K562 (cell line): ENCODE results near the gene P2RY13. TPM values are rescaled to one million over a fixed set of nuclear protein-coding genes. Genes with fewer than 3 reads are reported as not detected.

Source experiments
- ATAC-seq: fragments of 200-7000 bp; cut with Tn5 transposase; 3 replicates; pipeline ENCODE4 v1.9.1; 2020; ENCODE audit warnings: moderate library complexity
- BruUV-seq: library from RNA; stranded (reverse); fragments of 400-500 nt; replicated peaks from 2 replicates; lab custom pipeline; 2021; lab: Mats Ljungman, UMichigan
- CTCF ChIA-PET: fragments of 300-600 bp; formaldehyde crosslinking; extraction: SDS; loops from one replicate; lab custom pipeline; 2021; ENCODE audit warnings: low intra/inter-chr PET ratio; lab: Yijun Ruan, JAX
- POLR2A ChIA-PET: fragments of 300-600, 350-650 bp; sonication (Branson Sonifier 250); formaldehyde crosslinking; extraction: SDS; loops from one replicate; lab custom pipeline; 2021; ENCODE audit warnings: antibody characterized with exemption, inconsistent platforms; lab: Yijun Ruan, JAX
- DNase-seq, 4 experiments: peaks; one replicate each; pipeline versions ENCODE4 v3.0.0 to v3.0.0-alpha.2; 2011 to 2018; ENCODE audit warnings: low spot score in 3 of 4, mixed read lengths in 3 of 4; ENCODE audit errors: extremely low read depth in 1 of 4
- FAIRE-seq: peaks from 2 replicates; lab custom pipeline; 2011; peaks lifted over from hg19 to GRCh38; lab: Jason Lieb, UNC
- H2AFZ ChIP-seq: 2 replicates; pipeline ENCODE4 v1.6.0; 2011; ENCODE audit warnings: low read depth, low read length, control low read depth, inconsistent platforms
- H3K27ac ChIP-seq: fragments of 200-600 bp; 3 replicates; pipeline ENCODE4 v1.8.0; 2011; ENCODE audit warnings: low read depth, mild to moderate bottlenecking, control low read depth, inconsistent platforms, low read length, moderate library complexity, mixed read lengths; ENCODE audit errors: extremely low read depth
- H3K27me3 ChIP-seq, 2 experiments: fragments of 300-600 bp in 1 of 2; 2 replicates in 1 of 2; 3 replicates in 1 of 2; pipeline versions ENCODE4 v1.6.0 to v1.8.0; 2011; ENCODE audit warnings: inconsistent platforms in 2 of 2, low read length in 2 of 2, mild to moderate bottlenecking in 1 of 2, mixed read lengths in 1 of 2, moderate library complexity in 1 of 2; ENCODE audit not compliant: control insufficient read depth in 2 of 2, insufficient read depth in 2 of 2
- H3K36me3 ChIP-seq: fragments of 300-600 bp; 3 replicates; pipeline ENCODE4 v1.8.0; 2011; ENCODE audit warnings: mild to moderate bottlenecking, low read length, inconsistent platforms; ENCODE audit not compliant: control insufficient read depth, insufficient read depth
- H3K4me1 ChIP-seq, 2 experiments: fragments of 200-600 bp in 1 of 2; replicated peaks in 1 of 2; 2 replicates in 1 of 2; 3 replicates in 1 of 2; pipeline versions ENCODE4 v1.5.1 to v1.8.0; 2011; ENCODE audit warnings: inconsistent platforms in 2 of 2, low read length in 2 of 2, mild to moderate bottlenecking in 1 of 2, mixed read lengths in 1 of 2, moderate library complexity in 1 of 2; ENCODE audit not compliant: control insufficient read depth in 2 of 2, insufficient read depth in 2 of 2
- H3K4me2 ChIP-seq: 2 replicates; pipeline ENCODE4 v1.6.1; 2011; ENCODE audit warnings: low read length, control low read depth, inconsistent platforms, mixed read lengths; ENCODE audit not compliant: insufficient read depth
- H3K4me3 ChIP-seq: fragments of 200-600 bp; sonication (generic), shearing (Covaris generic); 2 replicates; pipeline ENCODE4 v1.5.1; 2016; ENCODE audit warnings: control low read depth, inconsistent platforms
- H3K79me2 ChIP-seq: fragments of 200-600 bp; 3 replicates; pipeline ENCODE4 v1.8.0; 2011; ENCODE audit warnings: low read length, inconsistent platforms; ENCODE audit not compliant: control insufficient read depth, insufficient read depth
- H3K9ac ChIP-seq, 2 experiments: 2 replicates each; pipeline versions ENCODE4 v1.6.0 to v1.6.1; 2011; ENCODE audit warnings: low read depth in 2 of 2, low read length in 2 of 2, control low read depth in 1 of 2, inconsistent platforms in 1 of 2, mild to moderate bottlenecking in 1 of 2, mixed read lengths in 1 of 2; ENCODE audit not compliant: insufficient read depth in 1 of 2
- H3K9me1 ChIP-seq: one replicate; pipeline ENCODE4 v1.6.0; 2011; ENCODE audit warnings: inconsistent platforms, mild to moderate bottlenecking, low read length, moderate library complexity; ENCODE audit not compliant: control insufficient read depth, insufficient read depth
- H3K9me3 ChIP-seq: replicated peaks from 2 replicates; pipeline ENCODE4 v1.5.1; 2011; ENCODE audit warnings: low read depth, low read length, inconsistent platforms; ENCODE audit not compliant: control insufficient read depth, insufficient read depth
- H4K20me1 ChIP-seq: replicated peaks from 2 replicates; pipeline ENCODE4 v1.6.1; 2011; ENCODE audit warnings: low read length, inconsistent platforms, mixed read lengths; ENCODE audit not compliant: control insufficient read depth, insufficient read depth
- ARID2 ChIP-seq: fragments of 450-650 bp; IDR thresholded peaks from 2 replicates; pipeline ENCODE4 v1.6.1; 2017; ENCODE audit warnings: antibody characterized with exemption, mild to moderate bottlenecking
- ATF4 ChIP-seq: fragments of 450-650 bp; formaldehyde crosslinking; IDR thresholded peaks from 2 replicates; pipeline ENCODE4 v1.4.0; 2022; ENCODE audit warnings: mild to moderate bottlenecking, moderate library complexity
- ATF7 ChIP-seq: fragments of 450-650 bp; IDR thresholded peaks from 2 replicates; pipeline ENCODE4 v1.7.1; 2014; ENCODE audit warnings: mild to moderate bottlenecking, moderate library complexity
- ESRRA ChIP-seq: fragments of 450-650 bp; IDR thresholded peaks from 2 replicates; pipeline ENCODE4 v1.6.1; 2014; ENCODE audit warnings: low read depth, mild to moderate bottlenecking, moderate library complexity, borderline replicate concordance
- HOXB6 ChIP-seq: fragments of 250-450 bp; sonication (Bioruptor Pico); IDR thresholded peaks from 2 replicates; pipeline ENCODE4 v1.5.1; 2022; ENCODE audit warnings: mild to moderate bottlenecking, borderline replicate concordance
- SMAD4 ChIP-seq: fragments of 250-450 bp; sonication (Bioruptor Pico); conservative IDR thresholded peaks from 2 replicates; pipeline ENCODE4 v1.8.0; 2021; ENCODE audit warnings: inconsistent platforms, mild to moderate bottlenecking, moderate library complexity
- TGIF2 ChIP-seq: sonication (generic); formaldehyde crosslinking; IDR thresholded peaks from 2 replicates; pipeline ENCODE4 v1.8.1; 2022; ENCODE audit warnings: mild to moderate bottlenecking, missing genetic modification reagents, moderate library complexity
- UBTF ChIP-seq, 2 experiments: IDR thresholded peaks; 2 replicates each; pipeline ENCODE4 v1.6.1; 2012; ENCODE audit warnings: improper control_type of control experiment in 2 of 2, low read depth in 2 of 2, low read length in 2 of 2, borderline replicate concordance in 1 of 2
- ZC3H8 ChIP-seq: fragments of 450-650 bp; IDR thresholded peaks from 2 replicates; pipeline ENCODE4 v1.6.1; 2017
- ZNF23 ChIP-seq: fragments of 250-450 bp; sonication (Bioruptor Pico); IDR thresholded peaks from 2 replicates; pipeline ENCODE4 v1.4.0; 2020; ENCODE audit warnings: mild to moderate bottlenecking
- WGBS: fragments of 100-300 bp; shearing (Covaris generic); methylation state at CpG from one replicate; pipeline ENCODE4 v1.1.6; 2016; ENCODE audit warnings: low coverage, mixed read lengths; ENCODE audit not compliant: insufficient coverage; ENCODE audit errors: missing lambda C conversion rate; 5-methylcytosine and 5-hydroxymethylcytosine counted together
- in situ Hi-C: fragments of 300-500 bp; cut with MboI; formaldehyde crosslinking; loops from 4 replicates; pipeline ENCODE4 v1.15.0; 2018; ENCODE audit warnings: inconsistent platforms, mixed read lengths
- intact Hi-C: fragments of 100-400 bp; cut with micrococcal nuclease; formaldehyde crosslinking; loops from 2 replicates; pipeline ENCODE4 v1.14.2; 2022
- polyA plus RNA-seq, 8 experiments: library from polyadenylated mRNA; depleted of rRNA in 4 of 8; stranded (reverse) in 5 of 8; unstranded in 3 of 8; fragments of >200 nt; fragmentation: Nextera tagmentation in 2 of 8; fragmentation: Illumina TruSeq in 1 of 8; extraction: Ambion mirVana in 2 of 8; extraction: Trizol in 1 of 8; gene quantifications; 2 replicates each; pipeline versions ENCODE4 v1.2.1 to v1.2.3, GENCODE V29; 2011 to 2014; ENCODE audit warnings: inconsistent platforms in 1 of 8, missing spikeins in 1 of 8
- total RNA-seq, 7 experiments: library from RNA; depleted of rRNA in 6 of 7; stranded (reverse); fragments of >200 nt in 6 of 7; fragmentation: Illumina TruSeq in 2 of 7; extraction: Trizol in 2 of 7; gene quantifications; 2 replicates each; pipeline versions ENCODE4 v1.2.1 to v1.2.3, GENCODE V29; 2011 to 2021; ENCODE audit warnings: low replicate concordance in 1 of 7

The P2RY13 gene
- total and polyA plus RNA-seq, 9 of the 15 experiments (the other 6 are each of a cell fraction or from before 2014, with no cell fraction given), result not detected

- CTCF ChIA-PET, result interaction anchor here (0.6 kb wide), 1 partner anchor 62 kb away, joined by 3 read pairs; no protein-coding TSS in a partner anchor
- Histone ChIP-seq H3K27ac (no peak overlapping the region), H3K4me3 (no peak overlapping the region), H3K9me3 (no peaks in the 10 kb centered on the region), H3K9me1 (no peaks in the 10 kb centered on the region), H3K4me1 (no peaks in the 10 kb centered on the region), H4K20me1 (no peaks in the 10 kb centered on the region), H2AFZ (no peak overlapping the region), H3K27me3 (peaks cover 16 to 18% of the 10 kb centered on the region in 2 experiments; a peak in 3 of 5 replicates), H3K79me2 (no peaks in the 10 kb centered on the region), H3K4me2 (no peak overlapping the region), H3K36me3 (no peaks in the 10 kb centered on the region), H3K9ac (no peak overlapping the region)
- DNase-seq, result no peak
- no TSS peak for BruUV-seq
- WGBS, result 0% methylated on average over 6 of the region's 6 CpGs
- ATAC-seq, result no peak
- intact Hi-C loops, result loop anchor here (5.0 kb wide), 1 partner anchor 549 kb away; no protein-coding TSS in a partner anchor
- no peak for FAIRE-seq
- POLR2A ChIA-PET, result no interaction called here
- in situ Hi-C loops, result no loop called here
- TF ChIP-seq SMAD4 (CRISPR knock-in tag) (no peak), ATF4 (CRISPR knock-in tag) (no peak), UBTF (IDR thresholded peaks at IDR 0.05; ENCODE audit: borderline replicate concordance in 1 of 2, low read depth in 2 of 2, low read length in 2 of 2) (no peak), TGIF2 (CRISPR knock-in tag) (no peak), ARID2 (no peak), ESRRA (no peak), HOXB6 (CRISPR knock-in tag) (no peak), ZNF23 (CRISPR knock-in tag) (no peak), ZC3H8 (no peak), ATF7 (no peak)
Observed at GRCh38 chr3:151293127-151293526, 36.2 kb downstream of the P2RY13 start.
